Forelimb muscle (tissue), 1 donor: ENCODE data around the gene RBM23. TPM values are rescaled to one million over a fixed set of nuclear protein-coding genes. Genes with fewer than 3 reads are reported as not detected.
A peak's percentile ranks its signal among the peaks of the same experiment; 100 is the strongest.
"Not testable (repeated sequence)": the region's sequence is repeated elsewhere in the genome, so short reads cannot be mapped to it uniquely, and the experiment has no call there.

ENCODE experiments used
- DNase-seq: peaks from one replicate; pipeline ENCODE4 v3.0.0-alpha.2; 2013; ENCODE audit warnings: low read depth
- polyA plus RNA-seq: library from polyadenylated mRNA; unstranded; fragments of 120-200 nt; gene quantifications from one replicate; pipeline ENCODE4 v1.2.1, GENCODE V29; 2013; ENCODE audit not compliant: insufficient read length

RBM23 gene
- polyA plus RNA-seq, 1 donor, result 57.9 TPM

DNA sequence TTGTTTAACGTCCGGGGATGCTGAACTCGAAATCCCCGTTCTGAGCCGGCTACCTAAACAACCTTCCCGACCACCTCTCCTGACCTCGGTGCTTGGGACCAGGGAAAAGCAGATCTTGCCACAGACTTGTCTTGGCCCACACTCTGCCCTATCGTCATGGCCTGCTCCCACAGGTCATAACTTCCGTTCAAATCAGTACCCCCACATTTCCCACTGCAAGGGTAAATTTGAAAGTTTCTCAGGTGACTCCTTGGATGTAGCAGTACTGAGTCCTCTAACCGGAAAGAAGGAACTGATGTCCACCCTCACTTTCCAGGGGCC is 612 bp upstream of the RBM23 start:
- no peak for DNase-seq

GRCh38 chr14:22915886-22916521 is 2.9 kb downstream of the RBM23 start:
- no peak for DNase-seq

- not testable (repeated sequence) for DNase-seq
These were observed 4.1 kb downstream of the RBM23 start for GRCh38 chr14:22914836-22915235.

GRCh38 chr14:22910916-22911315 is 8.0 kb downstream of the RBM23 start:
- no peak for DNase-seq

DNA sequence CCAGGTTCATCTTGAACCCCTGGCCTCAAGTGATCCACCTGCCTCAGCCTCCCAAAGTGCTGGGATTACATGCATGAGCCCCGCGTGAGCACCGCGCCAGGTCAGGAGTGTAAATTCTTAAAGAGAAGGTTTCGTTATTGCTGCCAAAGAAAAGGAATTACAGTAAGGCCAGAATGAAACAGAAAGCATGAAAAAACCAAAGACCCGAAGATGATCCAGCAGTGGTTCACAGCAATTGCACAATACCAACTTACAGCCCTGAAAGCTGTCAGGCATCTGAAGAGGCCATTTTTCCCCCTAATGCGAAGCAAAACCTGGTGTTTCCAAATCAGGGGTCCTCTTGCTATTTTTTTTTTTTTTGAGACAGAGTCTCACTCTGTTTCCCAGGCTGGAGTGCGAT is 10.3 kb downstream of the RBM23 start:
- DNase-seq, result no peak

- DNase-seq, result no peak
These were observed 11.5 kb downstream of the RBM23 start for GRCh38 chr14:22907429-22907828.

DNA sequence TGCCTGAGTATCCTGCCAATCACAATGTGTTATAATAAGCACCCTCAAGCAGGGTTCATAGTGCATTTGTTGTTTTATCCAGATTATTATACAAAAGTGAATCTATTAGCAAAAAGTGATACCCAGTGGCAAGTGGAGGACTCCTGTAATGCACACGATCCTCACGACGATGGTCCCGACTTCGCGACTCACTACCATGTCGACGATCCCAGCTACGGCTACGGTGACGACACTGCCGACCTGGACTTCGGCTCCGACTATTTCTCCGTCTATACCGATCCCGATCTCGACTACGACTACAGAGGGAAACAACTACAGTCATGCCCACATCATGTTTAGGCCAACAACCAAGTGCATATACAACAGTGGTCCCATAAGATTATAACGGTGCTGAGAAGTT is 12.9 kb downstream of the RBM23 start:
- DNase-seq, result no peak

GRCh38 chr14:22905627-22906026 is 13.3 kb downstream of the RBM23 start:
- no peak for DNase-seq

- DNase-seq, result no peak
These were observed 15.2 kb downstream of the RBM23 start for GRCh38 chr14:22903742-22904087.

DNA sequence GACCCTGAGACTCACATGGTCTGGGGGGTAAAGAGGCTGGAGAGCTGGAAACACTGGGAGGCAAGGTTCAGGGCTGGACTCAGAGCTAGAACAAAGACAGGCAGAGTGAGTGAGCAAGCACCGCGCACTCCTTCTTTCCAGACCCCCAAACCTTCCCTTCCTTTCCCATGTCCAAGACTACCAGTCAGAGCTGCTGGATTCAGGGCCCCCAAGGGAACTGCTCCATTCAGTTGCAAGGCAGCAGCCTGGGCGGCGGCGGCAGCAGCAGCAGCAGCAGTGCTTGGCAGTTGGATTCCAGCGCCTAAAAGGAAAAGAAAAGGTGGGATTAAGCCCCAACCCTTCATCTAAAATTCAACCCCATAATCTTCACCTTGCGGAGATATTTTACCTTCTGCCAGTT is 17.1 kb downstream of the RBM23 start:
- DNase-seq, result no peak

DNA sequence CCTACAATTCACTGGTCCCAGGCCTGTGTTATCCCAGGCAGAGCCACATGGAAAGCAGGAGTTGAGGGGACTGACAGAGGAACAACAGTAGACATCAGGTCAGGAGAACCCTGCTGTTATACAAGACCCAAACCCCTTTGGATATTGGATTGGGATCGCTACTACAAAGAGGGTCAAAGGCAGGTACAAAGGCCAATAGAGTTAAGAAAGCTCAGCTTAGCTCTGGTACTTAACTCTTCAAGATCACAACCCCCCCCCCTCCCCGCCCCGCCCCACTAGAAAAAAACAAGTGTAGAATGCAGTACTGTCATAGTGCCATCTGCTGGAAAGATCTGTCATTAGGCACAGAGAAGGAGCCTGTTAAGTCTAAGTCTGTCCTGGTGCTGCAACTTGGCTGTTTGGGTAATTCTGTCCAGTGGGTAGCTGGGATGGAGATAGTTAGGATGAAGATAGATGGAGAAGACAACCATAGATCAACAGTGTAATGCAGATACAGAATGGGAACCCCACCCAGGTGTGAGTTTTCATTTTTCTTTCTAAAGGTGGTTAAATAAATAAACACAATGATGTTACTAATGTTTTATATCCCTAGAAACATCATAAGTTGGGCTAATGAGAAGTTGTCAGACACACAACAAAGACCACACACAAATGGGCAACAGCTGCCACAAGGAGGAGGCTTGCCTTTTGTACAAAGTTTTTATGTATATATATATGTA is 18.7 kb downstream of the RBM23 start:
- DNase-seq, result peak; percentile 58

- no peak for DNase-seq
These were observed 20.5 kb downstream of the RBM23 start for GRCh38 chr14:22898302-22899090.

- no peak for DNase-seq
These were observed 21.6 kb downstream of the RBM23 start for GRCh38 chr14:22897357-22897756.

GRCh38 chr14:22896760-22897159 is 22.2 kb downstream of the RBM23 start:
- no peak for DNase-seq

- no peak for DNase-seq
These were observed 22.6 kb downstream of the RBM23 start for GRCh38 chr14:22896356-22896755.

GRCh38 chr14:22895402-22895801 is 23.5 kb downstream of the RBM23 start:
- DNase-seq, result no peak

- no peak for DNase-seq
These were observed 25.2 kb downstream of the RBM23 start for GRCh38 chr14:22893706-22894105.

DNA sequence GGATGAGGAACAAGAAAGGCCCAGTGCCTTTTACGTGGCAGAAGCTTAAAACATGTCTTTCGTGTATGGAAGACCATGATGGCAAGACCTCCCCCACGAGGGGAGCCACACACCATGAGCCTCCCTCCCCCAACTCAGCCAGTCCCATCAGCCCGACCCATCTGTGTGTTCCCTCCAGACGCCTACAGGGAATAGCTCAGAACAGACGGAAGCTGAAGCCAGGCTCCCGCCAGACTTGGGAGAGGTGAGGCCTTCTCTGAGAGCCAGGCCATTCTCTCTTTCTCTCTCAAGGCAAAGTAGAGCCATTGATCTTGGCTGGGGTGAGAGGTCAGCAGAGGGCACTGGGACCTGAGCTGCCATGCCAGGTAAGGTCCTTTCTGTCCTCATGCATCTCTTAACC is 26.5 kb downstream of the RBM23 start:
- DNase-seq, result no peak

DNA sequence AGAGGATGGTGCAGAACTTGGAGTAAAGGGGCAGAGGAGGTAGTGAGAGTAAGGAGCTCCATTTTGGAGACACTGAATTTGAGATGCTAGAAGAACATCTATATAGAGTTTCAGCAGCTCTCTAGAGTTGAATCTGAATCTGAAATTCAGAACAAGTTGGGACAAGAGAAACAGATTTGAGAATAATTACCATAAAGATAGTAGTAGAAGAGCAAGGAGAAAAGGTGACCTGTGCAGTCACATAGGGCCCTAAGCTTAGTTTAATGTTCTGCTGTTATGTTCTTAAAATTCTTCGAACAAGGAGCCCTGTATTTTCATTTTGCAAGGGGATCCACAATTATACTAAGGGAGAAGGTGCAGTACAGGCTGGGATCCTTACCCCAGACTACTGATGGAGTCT is 28.5 kb downstream of the RBM23 start:
- DNase-seq, result no peak

DNA sequence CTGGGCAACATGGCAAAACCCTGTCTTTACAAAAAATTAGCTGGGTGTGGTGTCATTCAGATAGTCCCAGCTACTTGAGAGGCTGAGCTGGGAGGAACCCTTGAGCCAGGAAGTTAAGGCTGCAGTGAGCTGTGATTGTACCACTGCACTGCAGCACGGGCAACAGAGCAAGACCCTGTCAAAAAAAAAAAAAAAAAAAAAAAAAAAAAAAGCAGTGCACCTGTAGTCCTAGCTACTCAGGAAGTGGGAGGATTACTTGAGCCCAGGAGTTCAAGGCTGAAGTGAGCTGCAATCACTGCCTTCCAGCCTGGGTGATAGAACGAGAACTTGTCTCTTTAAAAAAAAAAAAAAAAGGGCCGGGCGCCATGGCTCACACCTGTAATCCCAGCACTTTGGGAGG is 30.3 kb downstream of the RBM23 start:
- DNase-seq, result no peak

DNA sequence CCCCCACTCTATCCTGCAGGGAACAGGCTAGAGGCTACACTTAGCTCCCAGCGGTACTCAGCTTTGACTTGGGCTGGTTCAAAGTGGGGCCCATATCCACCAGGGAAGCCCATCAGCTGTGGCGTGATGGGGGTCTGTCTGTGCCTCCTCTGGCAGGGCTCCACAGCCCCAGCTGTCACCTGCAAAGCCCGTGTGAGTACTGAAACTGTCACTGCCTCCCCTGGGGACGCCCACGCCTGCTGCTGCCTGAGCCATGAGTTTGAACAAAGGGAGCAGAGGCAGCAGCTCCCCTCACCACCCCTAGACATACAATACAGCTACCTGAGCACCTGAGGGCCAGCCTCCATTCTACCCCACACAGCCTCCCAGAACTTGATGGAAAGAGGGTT is 31.0 kb downstream of the RBM23 start:
- DNase-seq, result no peak

DNA sequence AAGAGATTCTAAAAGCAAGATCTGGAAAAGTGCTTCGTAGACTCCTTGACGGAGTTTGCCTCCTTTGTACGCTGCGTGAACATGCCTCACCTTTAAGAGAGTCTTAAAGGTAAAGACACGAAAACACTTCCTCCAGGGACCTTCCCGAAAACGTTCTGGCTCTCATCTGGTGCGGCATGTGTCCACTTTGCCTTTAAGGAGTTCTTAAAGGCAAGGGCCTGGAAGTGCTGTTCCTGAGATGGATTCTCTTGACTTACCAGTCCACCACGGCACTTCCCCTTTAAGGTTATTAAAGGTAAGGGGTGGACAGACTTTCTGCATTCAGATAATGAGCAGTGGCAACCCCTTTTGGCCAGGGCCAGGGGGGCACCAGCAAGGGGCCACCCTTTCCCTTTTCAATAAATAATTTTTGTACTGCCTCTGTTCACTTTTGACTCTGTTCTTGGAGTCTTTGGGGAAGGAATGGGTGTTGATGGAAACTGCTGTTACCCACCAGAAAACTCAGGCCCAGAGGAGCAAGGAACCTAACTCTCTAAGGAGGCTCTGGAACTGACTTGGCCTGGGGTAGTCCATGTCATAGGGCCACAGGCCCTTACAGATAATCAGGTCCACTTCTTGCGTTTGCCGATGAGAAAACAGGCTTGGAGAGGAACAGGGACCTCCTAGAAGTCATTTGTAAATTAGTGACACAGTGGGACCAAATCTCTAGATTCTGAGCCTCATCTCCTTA is 31.5 kb downstream of the RBM23 start:
- DNase-seq, result no peak
